Stomach smooth muscle (tissue), 2 donors: Measurements from ENCODE around the gene NPY2R.
A peak's percentile ranks its signal among the peaks of the same experiment; 100 is the strongest.

Source experiments
- H3K27ac ChIP-seq: one replicate; pipeline ENCODE4 v1.7.0; 2013; ENCODE audit warnings: mild to moderate bottlenecking, low read length, inconsistent platforms
- H3K27me3 ChIP-seq, 2 donors: one replicate each; pipeline ENCODE4 v1.7.0; 2013; ENCODE audit warnings: low read length in 2 of 2; ENCODE audit not compliant: insufficient read depth in 2 of 2, control insufficient read depth in 1 of 2
- H3K36me3 ChIP-seq, 2 donors: one replicate each; pipeline ENCODE4 v1.7.0; 2013; ENCODE audit warnings: low read length in 2 of 2; ENCODE audit not compliant: control insufficient read depth in 2 of 2, insufficient read depth in 2 of 2
- H3K4me1 ChIP-seq: one replicate; pipeline ENCODE4 v1.7.0; 2013; ENCODE audit warnings: low read length; ENCODE audit not compliant: control insufficient read depth, insufficient read depth
- H3K4me3 ChIP-seq, 2 donors: one replicate each; pipeline ENCODE4 v1.7.0; 2013; ENCODE audit warnings: low read length in 2 of 2
- H3K9ac ChIP-seq, 2 donors: one replicate each; pipeline ENCODE4 v1.7.0; 2013; ENCODE audit warnings: low read length in 2 of 2, mild to moderate bottlenecking in 1 of 2
- H3K9me3 ChIP-seq, 2 donors: one replicate each; pipeline ENCODE4 v1.7.0; 2013; ENCODE audit warnings: low read length in 2 of 2; ENCODE audit not compliant: control insufficient read depth in 2 of 2
- donor health status: healthy.
- donor health status: Pancreatic carcinoma.

Gene NPY2R

GRCh38 chr4:155207534-155208257 lies 740 bp upstream of the NPY2R start:
- Histone ChIP-seq H3K9me3 (no peaks in the 10 kb centered on the region), H3K9ac (peak overlapping the region in 1 of 2 donors; percentile 59), H3K27ac (no peak overlapping the region), H3K4me1 (peaks cover 10% of the 10 kb centered on the region), H3K4me3 (peak overlapping the region; percentile 61 to 81), H3K36me3 (no peaks in the 10 kb centered on the region), H3K27me3 (peaks cover 9 to 18% of the 10 kb centered on the region in 2 donors)

GRCh38 chr4:155220025-155220424 lies 11.6 kb downstream of the NPY2R start:
- Histone ChIP-seq H3K27me3 (no peaks in the 10 kb centered on the region), H3K36me3 (no peaks in the 10 kb centered on the region), H3K9ac (no peak overlapping the region), H3K9me3 (no peaks in the 10 kb centered on the region), H3K4me3 (no peak overlapping the region), H3K27ac (no peak overlapping the region), H3K4me1 (no peaks in the 10 kb centered on the region)

GRCh38 chr4:155227131-155227530 lies 18.7 kb downstream of the NPY2R start:
- H3K27me3 ChIP-seq = no peaks in the 10 kb centered on the region
- no peaks in the 10 kb centered on the region for H3K9me3 ChIP-seq
- no peaks in the 10 kb centered on the region for H3K4me1 ChIP-seq
- no peak overlapping the region for H3K4me3 ChIP-seq
- H3K36me3 ChIP-seq = no peaks in the 10 kb centered on the region
- H3K9ac ChIP-seq = no peak overlapping the region
- H3K27ac ChIP-seq = no peak overlapping the region

- Histone ChIP-seq H3K4me3 (no peak overlapping the region), H3K9me3 (no peaks in the 10 kb centered on the region), H3K27ac (no peak overlapping the region), H3K4me1 (no peaks in the 10 kb centered on the region), H3K27me3 (no peaks in the 10 kb centered on the region), H3K9ac (no peak overlapping the region), H3K36me3 (no peaks in the 10 kb centered on the region)
Measured at GRCh38 chr4:155228713-155229112, 20.3 kb downstream of the NPY2R start.

GRCh38 chr4:155232432-155232831 lies 24.0 kb downstream of the NPY2R start:
- Histone ChIP-seq H3K9me3 (no peaks in the 10 kb centered on the region), H3K27ac (no peak overlapping the region), H3K27me3 (no peaks in the 10 kb centered on the region), H3K9ac (no peak overlapping the region), H3K4me1 (no peaks in the 10 kb centered on the region), H3K4me3 (no peak overlapping the region), H3K36me3 (no peaks in the 10 kb centered on the region)

GRCh38 chr4:155234206-155234605 lies 25.8 kb downstream of the NPY2R start:
- H3K9ac ChIP-seq = no peak overlapping the region
- no peaks in the 10 kb centered on the region for H3K27me3 ChIP-seq
- no peak overlapping the region for H3K27ac ChIP-seq
- H3K36me3 ChIP-seq = no peaks in the 10 kb centered on the region
- H3K4me1 ChIP-seq = no peaks in the 10 kb centered on the region
- no peaks in the 10 kb centered on the region for H3K9me3 ChIP-seq
- H3K4me3 ChIP-seq = no peak overlapping the region

GRCh38 chr4:155237567-155237966 lies 29.1 kb downstream of the NPY2R start:
- Histone ChIP-seq H3K4me3 (no peak overlapping the region), H3K4me1 (no peaks in the 10 kb centered on the region), H3K9me3 (no peaks in the 10 kb centered on the region), H3K27me3 (no peaks in the 10 kb centered on the region), H3K9ac (no peak overlapping the region), H3K36me3 (no peaks in the 10 kb centered on the region), H3K27ac (no peak overlapping the region)

- H3K27me3 ChIP-seq = no peaks in the 10 kb centered on the region
- H3K4me1 ChIP-seq = no peaks in the 10 kb centered on the region
- H3K9ac ChIP-seq = no peak overlapping the region
- H3K36me3 ChIP-seq = no peaks in the 10 kb centered on the region
- H3K27ac ChIP-seq = no peak overlapping the region
- no peaks in the 10 kb centered on the region for H3K9me3 ChIP-seq
- no peak overlapping the region for H3K4me3 ChIP-seq
Measured at GRCh38 chr4:155241225-155241624, 32.8 kb downstream of the NPY2R start.

- Histone ChIP-seq H3K36me3 (no peaks in the 10 kb centered on the region), H3K27me3 (no peaks in the 10 kb centered on the region), H3K27ac (no peak overlapping the region), H3K4me1 (no peaks in the 10 kb centered on the region), H3K4me3 (no peak overlapping the region), H3K9ac (no peak overlapping the region), H3K9me3 (no peaks in the 10 kb centered on the region)
Measured at GRCh38 chr4:155241664-155242063, 33.2 kb downstream of the NPY2R start.

- H3K36me3 ChIP-seq = no peaks in the 10 kb centered on the region
- no peak overlapping the region for H3K27ac ChIP-seq
- H3K4me3 ChIP-seq = no peak overlapping the region
- H3K4me1 ChIP-seq = no peaks in the 10 kb centered on the region
- H3K9ac ChIP-seq = no peak overlapping the region
- H3K9me3 ChIP-seq = no peaks in the 10 kb centered on the region
- H3K27me3 ChIP-seq = no peaks in the 10 kb centered on the region
Measured at GRCh38 chr4:155245105-155245504, 36.7 kb downstream of the NPY2R start.

- H3K9ac ChIP-seq = no peak overlapping the region
- H3K9me3 ChIP-seq = no peaks in the 10 kb centered on the region
- H3K27me3 ChIP-seq = no peaks in the 10 kb centered on the region
- no peaks in the 10 kb centered on the region for H3K4me1 ChIP-seq
- no peaks in the 10 kb centered on the region for H3K36me3 ChIP-seq
- H3K4me3 ChIP-seq = no peak overlapping the region
- no peak overlapping the region for H3K27ac ChIP-seq
Measured at GRCh38 chr4:155248002-155248896, 39.8 kb downstream of the NPY2R start.
